C4-2B (cell line): ENCODE data around the gene AWAT2.

Experiments used
- H3K27ac ChIP-seq: fragments of 450-650 bp; 2 replicates; pipeline ENCODE4 v1.5.1; 2017
- CTCF ChIP-seq: fragments of 450-650 bp; conservative IDR thresholded peaks from 2 replicates; pipeline ENCODE4 v1.5.1; 2017; ENCODE audit warnings: mild to moderate bottlenecking
- ZFX ChIP-seq: fragments of 450-650 bp; IDR thresholded peaks from 2 replicates; pipeline ENCODE4 v1.6.1; 2017

The AWAT2 gene

GRCh38 chrX:70049925-70050324 is at the start of gene AWAT2:
TSS of gene AWAT2 (minus strand) at chrX:70049938. CDS start at chrX:70049932, 6 bp downstream.
- no peak within 1 kb of the TSS for H3K27ac ChIP-seq
- TF ChIP-seq CTCF (no peak), ZFX (no peak)

- H3K27ac ChIP-seq = no peak overlapping the region
- peak; percentile 51 for TF ChIP-seq CTCF
- TF ChIP-seq ZFX = no peak
Measured at GRCh38 chrX:70096052-70096451, 46.3 kb upstream of the AWAT2 start.

GRCh38 chrX:70092247-70092646 is 42.5 kb upstream of the AWAT2 start:
- TF ChIP-seq ZFX = no peak
- TF ChIP-seq CTCF = no peak
- H3K27ac ChIP-seq = no peak overlapping the region

- no peak overlapping the region for H3K27ac ChIP-seq
Measured at GRCh38 chrX:70089604-70090297, 40.0 kb upstream of the AWAT2 start.

GRCh38 chrX:70088751-70089150 is 39.0 kb upstream of the AWAT2 start:
- TF ChIP-seq ZFX (no peak), CTCF (no peak)
- no peak overlapping the region; the same call in 1 of the 2 replicates for H3K27ac ChIP-seq

More at GRCh38 chrX:70089604-70090297, 40.0 kb upstream of the AWAT2 start:
- no peak for TF ChIP-seq ZFX
- TF ChIP-seq CTCF = no peak

- H3K27ac ChIP-seq = peak overlapping the region; percentile 43
- no peak for TF ChIP-seq CTCF
- no peak for TF ChIP-seq ZFX
Measured at GRCh38 chrX:70087857-70088630, 38.3 kb upstream of the AWAT2 start.

- TF ChIP-seq CTCF (no peak), ZFX (no peak)
- H3K27ac ChIP-seq = no peak overlapping the region
Measured at GRCh38 chrX:70084592-70085240, 35.0 kb upstream of the AWAT2 start.
